ENCODE data around the gene PDE3A.
A peak's percentile ranks its signal among the peaks of the same experiment; 100 is the strongest.

The PDE3A gene

GRCh38 chr12:20446836-20447235 lies 78.5 kb downstream of the PDE3A start:
- Histone ChIP-seq H3K4me2 (ENCODE audit: low read length) (no peak overlapping the region), H3K36me3 (ENCODE audit: insufficient read depth, low read length) (no peaks in the 10 kb centered on the region), H3K27me3 (ENCODE audit: control insufficient read depth, insufficient read depth, low read length) (no peaks in the 10 kb centered on the region), H3K4me3 (ENCODE audit: low read length) (no peak overlapping the region), H3K9me3 (replicated peaks; ENCODE audit: low read length) (no peaks in the 10 kb centered on the region), H3K9ac (ENCODE audit: low read depth, low read length) (no peak overlapping the region), H3K4me1 (ENCODE audit: control insufficient read depth, insufficient read depth, low read length) (peaks cover 18% of the 10 kb centered on the region)

DNA sequence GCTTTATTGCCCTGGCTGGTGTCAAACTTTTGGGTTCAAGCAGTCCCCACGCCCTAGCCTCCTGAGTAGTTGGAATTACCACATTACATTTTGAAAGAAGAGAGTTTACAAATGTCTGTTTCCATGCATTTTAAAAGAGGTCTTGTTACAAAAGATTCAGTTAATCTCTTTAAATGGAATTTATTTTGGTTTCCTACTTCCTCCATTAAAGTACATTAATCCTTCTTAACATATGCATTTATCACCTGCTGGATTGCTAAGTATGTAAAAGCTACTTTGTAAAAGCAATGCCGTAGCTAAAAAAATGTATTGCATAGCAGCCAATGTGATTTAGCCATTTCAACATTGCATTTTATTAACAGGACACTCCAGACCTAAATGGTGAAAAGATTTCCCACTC lies 80.4 kb downstream of the PDE3A start:
- H3K36me3 ChIP-seq (ENCODE audit: insufficient read depth, low read length), result no peaks in the 10 kb centered on the region
- H3K27me3 ChIP-seq (ENCODE audit: control insufficient read depth, insufficient read depth, low read length), result no peaks in the 10 kb centered on the region
- H3K4me2 ChIP-seq (ENCODE audit: low read length), result no peak overlapping the region
- H3K4me1 ChIP-seq (ENCODE audit: control insufficient read depth, insufficient read depth, low read length), result peaks cover 23% of the 10 kb centered on the region
- H3K9me3 ChIP-seq (replicated peaks; ENCODE audit: low read length), result no peaks in the 10 kb centered on the region
- H3K9ac ChIP-seq (ENCODE audit: low read depth, low read length), result no peak overlapping the region
- no peak overlapping the region for H3K4me3 ChIP-seq (ENCODE audit: low read length)

DNA sequence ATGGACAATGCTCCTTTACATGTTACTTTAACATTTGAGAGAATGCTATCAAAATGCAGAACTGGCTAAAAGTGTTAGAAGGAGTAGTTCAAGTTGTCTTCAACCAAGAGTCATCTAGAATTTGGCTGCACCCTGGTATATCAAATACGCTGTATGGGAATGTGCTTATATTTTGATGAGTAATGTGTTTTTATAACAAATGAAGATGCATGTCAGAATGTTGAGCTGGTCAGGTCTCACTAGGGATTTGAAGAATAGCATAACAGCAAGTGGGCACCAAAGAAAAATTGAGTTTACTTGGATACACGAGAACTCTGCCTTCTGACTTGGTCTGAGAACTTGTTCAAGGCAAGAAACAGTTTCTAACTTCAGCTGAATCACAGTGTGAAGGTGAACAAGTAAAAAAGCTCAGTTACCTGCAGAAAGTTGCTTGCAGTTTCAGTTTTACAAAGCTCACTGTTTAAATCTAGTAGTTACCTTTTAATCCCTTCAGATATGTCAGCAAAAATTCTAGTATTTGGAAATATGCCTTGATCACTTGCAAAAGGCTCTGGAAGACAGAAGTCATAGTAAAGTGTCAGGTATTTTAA lies 82.3 kb downstream of the PDE3A start:
- Histone ChIP-seq H3K36me3 (ENCODE audit: insufficient read depth, low read length) (no peaks in the 10 kb centered on the region), H3K9ac (ENCODE audit: low read depth, low read length) (peak overlapping the region; percentile 5), H3K4me1 (ENCODE audit: control insufficient read depth, insufficient read depth, low read length) (peaks cover 23% of the 10 kb centered on the region), H3K9me3 (replicated peaks; ENCODE audit: low read length) (no peaks in the 10 kb centered on the region), H3K4me3 (ENCODE audit: low read length) (no peak overlapping the region), H3K4me2 (ENCODE audit: low read length) (peak overlapping the region; percentile 58), H3K27me3 (ENCODE audit: control insufficient read depth, insufficient read depth, low read length) (no peaks in the 10 kb centered on the region)

DNA sequence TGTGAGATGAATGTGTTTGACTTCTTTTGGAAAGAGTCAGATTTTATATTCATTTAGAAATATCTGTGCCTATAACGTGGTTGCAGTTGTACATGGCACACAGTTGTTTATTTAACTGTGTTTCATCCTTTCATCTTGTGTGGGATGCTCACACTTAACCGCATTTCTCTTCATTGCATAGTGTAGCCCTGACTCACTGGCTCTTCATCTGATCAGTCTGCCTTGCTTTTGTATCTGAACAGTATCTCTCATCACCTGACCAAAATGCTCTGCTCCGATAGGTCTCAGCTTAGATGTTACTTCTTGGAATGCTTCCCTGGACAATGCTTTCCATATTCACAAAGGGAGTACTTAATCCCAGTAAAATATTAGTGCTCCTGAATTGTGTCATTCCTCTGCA lies 83.4 kb downstream of the PDE3A start:
- H3K27me3 ChIP-seq (ENCODE audit: control insufficient read depth, insufficient read depth, low read length), result no peaks in the 10 kb centered on the region
- H3K9ac ChIP-seq (ENCODE audit: low read depth, low read length), result no peak overlapping the region
- peaks cover 23% of the 10 kb centered on the region for H3K4me1 ChIP-seq (ENCODE audit: control insufficient read depth, insufficient read depth, low read length)
- H3K4me3 ChIP-seq (ENCODE audit: low read length), result no peak overlapping the region
- no peaks in the 10 kb centered on the region for H3K9me3 ChIP-seq (replicated peaks; ENCODE audit: low read length)
- no peaks in the 10 kb centered on the region for H3K36me3 ChIP-seq (ENCODE audit: insufficient read depth, low read length)
- no peak overlapping the region for H3K4me2 ChIP-seq (ENCODE audit: low read length)

GRCh38 chr12:20452496-20453010 lies 84.2 kb downstream of the PDE3A start:
- H3K4me3 ChIP-seq (ENCODE audit: low read length), result no peak overlapping the region
- no peaks in the 10 kb centered on the region for H3K9me3 ChIP-seq (replicated peaks; ENCODE audit: low read length)
- H3K36me3 ChIP-seq (ENCODE audit: insufficient read depth, low read length), result no peaks in the 10 kb centered on the region
- H3K9ac ChIP-seq (ENCODE audit: low read depth, low read length), result no peak overlapping the region
- no peak overlapping the region for H3K4me2 ChIP-seq (ENCODE audit: low read length)
- H3K4me1 ChIP-seq (ENCODE audit: control insufficient read depth, insufficient read depth, low read length), result peaks cover 23% of the 10 kb centered on the region
- no peaks in the 10 kb centered on the region for H3K27me3 ChIP-seq (ENCODE audit: control insufficient read depth, insufficient read depth, low read length)

DNA sequence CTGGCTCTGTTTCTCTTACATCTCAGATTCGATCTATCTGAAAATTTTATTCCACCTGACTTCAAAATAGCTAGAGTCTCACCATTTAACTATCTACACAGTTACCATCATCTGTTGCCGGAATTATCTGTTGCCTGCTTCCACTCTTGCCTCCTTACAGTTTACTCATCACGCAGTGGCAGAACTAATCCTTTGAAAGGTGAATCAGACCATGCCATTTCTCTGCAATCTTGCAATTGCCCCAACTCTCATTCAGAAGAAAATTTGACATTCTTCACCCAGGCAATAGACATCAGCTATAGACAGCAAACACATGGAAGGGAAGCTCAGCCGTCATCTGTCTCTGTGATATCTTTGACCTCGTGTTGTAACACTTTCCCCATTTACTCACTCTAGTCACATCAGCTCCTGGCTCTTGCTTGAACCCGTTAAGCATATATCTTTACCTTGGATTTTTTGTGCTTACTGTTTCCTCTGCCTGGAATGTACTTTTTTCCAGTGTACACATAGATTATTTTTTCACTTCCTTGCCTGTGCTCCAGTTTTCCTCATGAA lies 85.5 kb downstream of the PDE3A start:
- H3K4me1 ChIP-seq (ENCODE audit: control insufficient read depth, insufficient read depth, low read length), result peaks cover 23% of the 10 kb centered on the region
- no peak overlapping the region for H3K9ac ChIP-seq (ENCODE audit: low read depth, low read length)
- no peak overlapping the region for H3K4me3 ChIP-seq (ENCODE audit: low read length)
- H3K9me3 ChIP-seq (replicated peaks; ENCODE audit: low read length), result no peaks in the 10 kb centered on the region
- no peaks in the 10 kb centered on the region for H3K36me3 ChIP-seq (ENCODE audit: insufficient read depth, low read length)
- H3K4me2 ChIP-seq (ENCODE audit: low read length), result no peak overlapping the region
- H3K27me3 ChIP-seq (ENCODE audit: control insufficient read depth, insufficient read depth, low read length), result no peaks in the 10 kb centered on the region

GRCh38 chr12:20455001-20455706 lies 86.8 kb downstream of the PDE3A start:
- H3K36me3 ChIP-seq (ENCODE audit: insufficient read depth, low read length), result no peaks in the 10 kb centered on the region
- H3K4me2 ChIP-seq (ENCODE audit: low read length), result no peak overlapping the region
- H3K9me3 ChIP-seq (replicated peaks; ENCODE audit: low read length), result no peaks in the 10 kb centered on the region
- H3K27me3 ChIP-seq (ENCODE audit: control insufficient read depth, insufficient read depth, low read length), result no peaks in the 10 kb centered on the region
- H3K4me1 ChIP-seq (ENCODE audit: control insufficient read depth, insufficient read depth, low read length), result peaks cover 21% of the 10 kb centered on the region
- H3K9ac ChIP-seq (ENCODE audit: low read depth, low read length), result no peak overlapping the region
- H3K4me3 ChIP-seq (ENCODE audit: low read length), result no peak overlapping the region

- Histone ChIP-seq H3K9me3 (replicated peaks; ENCODE audit: low read length) (no peaks in the 10 kb centered on the region), H3K27me3 (ENCODE audit: control insufficient read depth, insufficient read depth, low read length) (no peaks in the 10 kb centered on the region), H3K4me2 (ENCODE audit: low read length) (no peak overlapping the region), H3K36me3 (ENCODE audit: insufficient read depth, low read length) (no peaks in the 10 kb centered on the region), H3K4me3 (ENCODE audit: low read length) (no peak overlapping the region), H3K4me1 (ENCODE audit: control insufficient read depth, insufficient read depth, low read length) (no peaks in the 10 kb centered on the region), H3K9ac (ENCODE audit: low read depth, low read length) (no peak overlapping the region)
These were observed 89.2 kb downstream of the PDE3A start for GRCh38 chr12:20457582-20457981.

- H3K4me2 ChIP-seq (ENCODE audit: low read length), result no peak overlapping the region
- no peaks in the 10 kb centered on the region for H3K27me3 ChIP-seq (ENCODE audit: control insufficient read depth, insufficient read depth, low read length)
- no peaks in the 10 kb centered on the region for H3K9me3 ChIP-seq (replicated peaks; ENCODE audit: low read length)
- no peaks in the 10 kb centered on the region for H3K36me3 ChIP-seq (ENCODE audit: insufficient read depth, low read length)
- H3K4me1 ChIP-seq (ENCODE audit: control insufficient read depth, insufficient read depth, low read length), result no peaks in the 10 kb centered on the region
- H3K4me3 ChIP-seq (ENCODE audit: low read length), result no peak overlapping the region
- H3K9ac ChIP-seq (ENCODE audit: low read depth, low read length), result no peak overlapping the region
These were observed 89.7 kb downstream of the PDE3A start for GRCh38 chr12:20458011-20458410.

- no peaks in the 10 kb centered on the region for H3K27me3 ChIP-seq (ENCODE audit: control insufficient read depth, insufficient read depth, low read length)
- H3K4me3 ChIP-seq (ENCODE audit: low read length), result no peak overlapping the region
These were observed 91.6 kb downstream of the PDE3A start for GRCh38 chr12:20459920-20460319.

GRCh38 chr12:20460956-20461355 lies 92.6 kb downstream of the PDE3A start:
- Histone ChIP-seq H3K36me3 (ENCODE audit: insufficient read depth, low read length) (no peaks in the 10 kb centered on the region), H3K4me3 (ENCODE audit: low read length) (no peak overlapping the region), H3K9me3 (replicated peaks; ENCODE audit: low read length) (no peaks in the 10 kb centered on the region), H3K27me3 (ENCODE audit: control insufficient read depth, insufficient read depth, low read length) (no peaks in the 10 kb centered on the region), H3K9ac (ENCODE audit: low read depth, low read length) (no peak overlapping the region), H3K4me2 (ENCODE audit: low read length) (no peak overlapping the region), H3K4me1 (ENCODE audit: control insufficient read depth, insufficient read depth, low read length) (peaks cover 6% of the 10 kb centered on the region)

More at GRCh38 chr12:20459920-20460319, 91.6 kb downstream of the PDE3A start:
- no peaks in the 10 kb centered on the region for H3K4me1 ChIP-seq (ENCODE audit: control insufficient read depth, insufficient read depth, low read length)
- H3K9me3 ChIP-seq (replicated peaks; ENCODE audit: low read length), result no peaks in the 10 kb centered on the region
- H3K4me2 ChIP-seq (ENCODE audit: low read length), result no peak overlapping the region
- no peaks in the 10 kb centered on the region for H3K36me3 ChIP-seq (ENCODE audit: insufficient read depth, low read length)
- H3K9ac ChIP-seq (ENCODE audit: low read depth, low read length), result no peak overlapping the region
